Skeletal muscle tissue (tissue), 4 donors: ENCODE results near the gene MACO1. TPM values are rescaled to one million over a fixed set of nuclear protein-coding genes. Genes with fewer than 3 reads are reported as not detected.

ENCODE experiments used
- H3K27ac ChIP-seq: one replicate; pipeline ENCODE4 v1.7.0; 2013; ENCODE audit warnings: mild to moderate bottlenecking, low read depth, low read length, inconsistent platforms
- H3K27me3 ChIP-seq, 3 donors: one replicate each; pipeline ENCODE4 v1.7.0; 2013; ENCODE audit warnings: low read length in 3 of 3; ENCODE audit not compliant: control insufficient read depth in 3 of 3, insufficient read depth in 3 of 3
- H3K36me3 ChIP-seq, 3 donors: one replicate each; pipeline ENCODE4 v1.7.0; 2013; ENCODE audit warnings: low read length in 3 of 3; ENCODE audit not compliant: control insufficient read depth in 3 of 3, insufficient read depth in 3 of 3
- H3K4me1 ChIP-seq, 3 donors: one replicate each; pipeline ENCODE4 v1.7.0; 2013; ENCODE audit warnings: low read length in 3 of 3, mild to moderate bottlenecking in 3 of 3; ENCODE audit not compliant: control insufficient read depth in 3 of 3, insufficient read depth in 3 of 3
- H3K4me3 ChIP-seq, 3 donors: one replicate each; pipeline ENCODE4 v1.7.0; 2013; ENCODE audit warnings: low read length in 3 of 3
- H3K9ac ChIP-seq, 3 donors: one replicate each; pipeline ENCODE4 v1.7.0; 2013; ENCODE audit warnings: low read length in 3 of 3, mild to moderate bottlenecking in 3 of 3, moderate library complexity in 2 of 3, low read depth in 1 of 3
- H3K9me3 ChIP-seq, 3 donors: one replicate each; pipeline ENCODE4 v1.7.0; 2013; ENCODE audit warnings: low read length in 3 of 3; ENCODE audit not compliant: control insufficient read depth in 3 of 3
- total RNA-seq: library from RNA; depleted of rRNA; stranded (reverse); fragments of >200 nt; gene quantifications from one replicate; pipeline ENCODE4 v1.2.3, GENCODE V29; 2014
- donor health status: Osteomylitis.

Gene MACO1
- total RNA-seq, 1 donor from 2014 or later = 16.2 TPM

- H3K9ac ChIP-seq = peak overlapping the region in 1 of 3 donors; percentile 82
- H3K4me1 ChIP-seq = peaks cover 49 to 78% (median 77%) of the 10 kb centered on the region in 3 donors
- peaks cover 0 to 2% (median 0%) of the 10 kb centered on the region in 3 donors for H3K36me3 ChIP-seq
- peak overlapping the region; percentile 86 for H3K27ac ChIP-seq
- H3K27me3 ChIP-seq = no peaks in the 10 kb centered on the region
- H3K4me3 ChIP-seq = no peak overlapping the region
- H3K9me3 ChIP-seq = no peaks in the 10 kb centered on the region
Measured at GRCh38 chr1:25548601-25549000, 117.9 kb downstream of the MACO1 start.

- Histone ChIP-seq H3K4me1 (peaks cover 50 to 84% (median 83%) of the 10 kb centered on the region in 3 donors), H3K9ac (peak overlapping the region; percentile 63 to 82 (median 66)), H3K27ac (peak overlapping the region; percentile 86), H3K4me3 (peak overlapping the region; percentile 27 to 54 (median 42)), H3K36me3 (peaks cover 0 to 4% (median 0%) of the 10 kb centered on the region in 3 donors), H3K27me3 (no peaks in the 10 kb centered on the region), H3K9me3 (no peaks in the 10 kb centered on the region)
Measured at GRCh38 chr1:25549273-25550154, 118.8 kb downstream of the MACO1 start.

Other genes with a start within 250 kb of the MACO1 start
- 33.9 TPM for gene SYF2, start 198.4 kb upstream of the MACO1 start, total RNA-seq
- 46.4 TPM for gene RSRP1, start 183.4 kb upstream of the MACO1 start, total RNA-seq
- 2.1 TPM for gene RHD, start 158.4 kb upstream of the MACO1 start, total RNA-seq
- 72.0 TPM for gene TMEM50A, start 92.6 kb upstream of the MACO1 start, total RNA-seq
- 0.52 TPM for gene RHCE, start 10.1 kb upstream of the MACO1 start, total RNA-seq
- gene LDLRAP1, start 112.7 kb downstream of the MACO1 start, total RNA-seq = 4.7 TPM
- gene MAN1C1, start 185.9 kb downstream of the MACO1 start, total RNA-seq = 6.3 TPM